KOPT-K1 (cell line): ENCODE results near the gene UBR7.
A peak's percentile ranks its signal among the peaks of the same experiment; 100 is the strongest.
"Not testable (repeated sequence)": the region's sequence is repeated elsewhere in the genome, so short reads cannot be mapped to it uniquely, and the experiment has no call there.

Source experiments
- H3K27ac ChIP-seq: fragments of 200-600 bp; sonication (generic); 2 replicates; pipeline ENCODE4 v1.5.1; 2016; ENCODE audit warnings: antibody characterized with exemption, mild to moderate bottlenecking, low read depth, low read length; ENCODE audit not compliant: poor library complexity, severe bottlenecking
- H3K36me3 ChIP-seq: fragments of 200-600 bp; sonication (generic); 2 replicates; pipeline ENCODE4 v1.5.1; 2017; ENCODE audit warnings: antibody characterized with exemption, mild to moderate bottlenecking, low read length, moderate library complexity; ENCODE audit not compliant: insufficient read depth
- H3K9me3 ChIP-seq: fragments of 200-600 bp; sonication (generic); 2 replicates; pipeline ENCODE4 v1.5.1; 2017; ENCODE audit warnings: antibody characterized with exemption, low read length, mild to moderate bottlenecking; ENCODE audit not compliant: insufficient read depth, poor library complexity, severe bottlenecking

UBR7 gene

GRCh38 chr14:93223565-93223964 is 16.5 kb downstream of the UBR7 start:
- Histone ChIP-seq H3K36me3 (peaks cover 95% of the 10 kb centered on the region), H3K27ac (no peak overlapping the region), H3K9me3 (no peaks in the 10 kb centered on the region)

DNA sequence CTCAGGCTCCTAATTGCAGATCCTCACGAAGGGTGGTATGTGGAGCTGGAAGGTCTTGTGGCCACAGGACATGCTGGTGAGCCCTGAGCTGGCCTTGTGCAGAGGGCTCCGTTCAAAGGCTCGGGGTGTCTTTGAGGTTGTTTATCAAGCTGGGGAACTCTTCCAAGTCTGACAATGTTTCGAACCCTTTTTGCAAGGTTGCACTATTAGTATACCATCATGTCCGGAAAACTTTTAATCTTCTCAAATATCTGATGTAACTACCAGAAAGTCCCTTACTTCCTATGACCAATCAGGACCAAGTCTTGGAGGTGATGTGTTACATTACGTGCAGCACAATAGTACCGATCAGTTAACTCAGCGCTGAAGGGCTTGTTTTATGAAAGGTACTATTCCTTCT is 21.5 kb downstream of the UBR7 start:
- Histone ChIP-seq H3K9me3 (no peaks in the 10 kb centered on the region), H3K36me3 (peaks cover 66% of the 10 kb centered on the region), H3K27ac (no peak overlapping the region)

GRCh38 chr14:93230539-93230938 is 23.5 kb downstream of the UBR7 start:
- peaks cover 46% of the 10 kb centered on the region for H3K36me3 ChIP-seq
- no peaks in the 10 kb centered on the region for H3K9me3 ChIP-seq
- no peak overlapping the region for H3K27ac ChIP-seq

DNA sequence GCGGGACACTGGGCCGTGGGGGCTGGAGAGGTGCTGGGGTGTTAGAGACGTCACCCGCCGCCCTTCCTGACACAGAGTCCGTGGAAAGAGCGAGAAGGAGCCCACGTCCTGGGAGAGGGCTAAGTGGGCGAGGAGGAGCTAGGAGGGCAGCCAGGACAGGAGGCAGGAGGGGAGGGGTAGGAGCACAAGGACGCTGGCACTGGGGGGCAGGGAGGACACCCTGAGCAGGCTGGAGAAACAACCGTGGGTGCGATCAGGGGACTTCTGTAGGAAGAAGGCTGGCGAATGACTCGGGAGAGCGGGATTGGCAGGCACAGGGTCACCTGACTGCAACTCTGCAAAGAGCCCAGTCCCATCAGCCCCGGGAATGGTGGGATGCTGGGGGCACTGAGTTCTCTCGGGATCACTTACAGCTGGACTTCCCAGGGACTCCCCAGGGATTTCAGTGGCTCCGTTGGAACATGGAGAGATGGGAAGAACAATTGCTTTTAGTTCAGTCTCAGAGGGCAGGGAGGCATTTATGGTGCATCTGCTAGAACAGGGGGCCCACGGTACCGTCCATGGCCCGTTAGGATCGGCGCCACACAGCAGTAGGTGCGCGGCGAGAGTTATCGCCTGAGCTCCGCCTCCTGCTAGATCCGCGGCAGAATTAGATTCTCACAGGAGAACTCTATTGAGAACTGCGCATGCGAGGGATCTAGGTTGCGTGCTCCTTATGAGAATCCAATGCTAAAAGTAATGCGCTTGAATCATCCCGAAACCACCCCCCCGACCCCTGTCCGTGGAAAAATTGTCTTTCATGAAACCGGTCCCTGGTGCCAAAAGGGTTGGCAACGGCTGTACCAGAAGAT is 24.3 kb downstream of the UBR7 start:
- Histone ChIP-seq H3K9me3 (no peaks in the 10 kb centered on the region), H3K36me3 (peaks cover 38% of the 10 kb centered on the region), H3K27ac (no peak overlapping the region)

GRCh38 chr14:93232159-93232558 is 25.1 kb downstream of the UBR7 start:
- Histone ChIP-seq H3K27ac (no peak overlapping the region), H3K36me3 (peaks cover 30% of the 10 kb centered on the region), H3K9me3 (no peaks in the 10 kb centered on the region)

- not testable (repeated sequence) for H3K9me3 ChIP-seq, H3K27ac ChIP-seq
- H3K36me3 ChIP-seq = peaks cover 21% of the 10 kb centered on the region
Measured at GRCh38 chr14:93233078-93233477, 26.0 kb downstream of the UBR7 start.

DNA sequence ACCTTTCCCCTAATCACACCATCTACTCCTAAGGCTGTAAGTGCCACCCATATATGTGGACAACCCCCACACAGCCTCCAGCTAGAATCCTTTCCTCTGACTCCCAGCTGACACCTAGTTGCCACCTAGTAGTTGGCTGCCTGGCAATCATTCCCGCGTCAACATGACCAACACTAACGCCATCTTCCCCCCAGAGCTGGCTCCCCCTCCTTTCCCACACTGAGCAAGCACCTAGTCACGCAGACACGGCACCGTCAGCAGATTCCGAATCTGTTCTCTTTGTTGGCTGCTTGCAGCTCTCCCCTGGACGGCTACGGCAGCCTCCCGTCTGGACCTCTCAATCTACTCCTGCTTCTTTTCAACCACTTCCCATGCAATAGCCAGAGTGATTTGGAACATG is 27.7 kb downstream of the UBR7 start:
- H3K9me3 ChIP-seq = no peaks in the 10 kb centered on the region
- H3K27ac ChIP-seq = no peak overlapping the region
- H3K36me3 ChIP-seq = peaks cover 8% of the 10 kb centered on the region; the same call in 1 of the 2 replicates

GRCh38 chr14:93239869-93240677 is 33.0 kb downstream of the UBR7 start:
- Histone ChIP-seq H3K36me3 (peaks cover 33% of the 10 kb centered on the region), H3K9me3 (no peaks in the 10 kb centered on the region), H3K27ac (no peak overlapping the region)

DNA sequence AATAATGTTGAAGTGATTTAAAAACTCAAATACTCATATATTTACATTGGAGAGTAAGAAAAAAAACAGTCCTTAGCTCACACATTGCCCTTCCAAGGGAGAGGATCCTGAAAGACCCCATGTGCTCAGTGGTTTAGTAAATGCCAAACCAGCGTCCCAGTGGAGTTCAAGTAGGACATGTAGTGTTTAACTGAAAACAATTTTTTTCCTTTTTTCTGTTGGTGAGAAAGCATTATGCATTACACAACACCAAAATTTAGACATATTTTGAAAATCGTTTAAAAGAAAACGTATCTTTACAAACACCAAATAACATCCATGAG is 33.6 kb downstream of the UBR7 start:
- no peak overlapping the region for H3K27ac ChIP-seq
- no peaks in the 10 kb centered on the region for H3K9me3 ChIP-seq
- H3K36me3 ChIP-seq = peaks cover 38% of the 10 kb centered on the region

GRCh38 chr14:93245764-93246420 is 38.8 kb downstream of the UBR7 start:
- H3K27ac ChIP-seq = no peak overlapping the region
- H3K36me3 ChIP-seq = peaks cover 41% of the 10 kb centered on the region
- H3K9me3 ChIP-seq = no peaks in the 10 kb centered on the region

- no peak overlapping the region for H3K27ac ChIP-seq
- H3K9me3 ChIP-seq = no peaks in the 10 kb centered on the region
- peaks cover 39% of the 10 kb centered on the region for H3K36me3 ChIP-seq
Measured at GRCh38 chr14:93246534-93246933, 39.5 kb downstream of the UBR7 start.

DNA sequence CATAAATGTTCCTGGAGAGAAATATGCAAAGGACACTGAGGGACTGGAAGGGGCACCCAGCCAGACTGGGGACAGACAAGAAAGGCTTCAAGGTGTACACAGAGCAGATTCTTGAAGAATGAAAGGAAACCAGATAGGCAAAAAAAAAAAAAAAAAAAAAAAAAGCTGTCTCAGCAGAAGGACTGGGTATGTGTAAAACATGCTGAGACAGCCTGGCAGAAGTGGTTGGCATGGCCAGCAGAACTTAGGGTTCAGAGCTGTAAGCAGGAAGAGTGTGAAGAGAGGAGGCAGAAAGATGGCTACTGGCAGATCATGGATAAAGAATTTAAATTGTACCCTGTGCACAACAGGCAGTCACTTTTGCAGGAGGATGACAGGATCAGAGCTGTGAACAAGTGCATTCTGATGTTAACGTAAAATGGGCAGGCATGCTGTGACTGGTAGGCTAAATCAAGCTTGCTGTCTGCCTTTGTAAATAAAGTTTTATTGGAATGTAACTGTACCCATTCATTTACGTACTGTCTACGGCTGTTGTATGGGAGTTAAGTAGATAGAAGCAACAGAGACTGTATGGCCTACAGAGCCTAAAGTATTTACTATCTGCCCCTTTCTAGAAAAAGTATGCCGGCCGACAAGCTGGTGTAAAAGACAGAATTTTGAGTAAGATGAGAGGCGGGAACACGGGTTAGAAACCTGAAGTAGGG is 42.2 kb downstream of the UBR7 start:
- peaks cover 25% of the 10 kb centered on the region for H3K36me3 ChIP-seq
- H3K27ac ChIP-seq = no peak overlapping the region
- no peaks in the 10 kb centered on the region for H3K9me3 ChIP-seq

DNA sequence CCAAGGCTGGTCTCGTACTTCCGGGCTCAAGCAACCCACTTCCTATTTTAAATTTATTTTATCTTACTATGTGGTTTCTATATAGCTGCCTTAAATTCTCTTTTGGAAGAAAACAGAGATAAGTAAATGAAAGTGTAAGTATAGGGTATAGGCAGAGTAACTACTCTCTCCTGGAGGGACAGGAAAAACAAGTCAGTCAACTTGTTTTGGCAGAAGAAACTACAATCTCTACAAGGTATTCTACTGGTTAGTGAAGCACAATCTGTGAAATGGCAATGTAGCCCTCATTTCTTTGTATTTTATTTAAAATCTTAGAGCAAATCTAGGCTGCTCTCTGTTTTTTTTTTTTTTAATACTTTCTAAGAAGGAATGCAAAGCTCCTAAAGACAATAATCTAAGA is 55.4 kb downstream of the UBR7 start:
- Histone ChIP-seq H3K9me3 (no peaks in the 10 kb centered on the region), H3K27ac (peak overlapping the region; percentile 1), H3K36me3 (peaks cover 6% of the 10 kb centered on the region; the same call in 1 of the 2 replicates)

DNA sequence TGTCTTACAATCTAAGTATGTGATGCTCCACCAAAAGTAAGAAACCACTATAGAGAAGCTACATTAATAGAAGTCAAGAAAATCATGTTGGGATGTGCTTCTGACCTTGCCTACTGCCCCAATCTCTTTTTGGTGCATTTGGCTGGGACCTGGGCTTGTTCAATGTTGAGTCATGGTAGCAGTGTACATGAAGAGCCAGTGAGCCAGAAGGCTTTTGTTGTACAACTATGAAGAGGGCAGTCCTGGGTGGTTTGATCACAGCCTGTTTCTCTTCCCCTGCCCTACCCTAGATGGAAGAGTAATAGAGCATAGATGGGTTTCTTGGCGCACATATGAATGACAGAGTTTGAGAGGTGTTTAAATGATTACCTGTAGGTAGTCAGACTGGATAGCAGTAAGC is 56.4 kb downstream of the UBR7 start:
- Histone ChIP-seq H3K9me3 (no peaks in the 10 kb centered on the region), H3K36me3 (peaks cover 6% of the 10 kb centered on the region; the same call in 1 of the 2 replicates)

GRCh38 chr14:93266127-93266526 is 59.1 kb downstream of the UBR7 start:
- Histone ChIP-seq H3K36me3 (peaks cover 6% of the 10 kb centered on the region; the same call in 1 of the 2 replicates), H3K27ac (no peak overlapping the region), H3K9me3 (no peaks in the 10 kb centered on the region)

More for the DNA sequence above, 56.4 kb downstream of the UBR7 start:
- H3K27ac ChIP-seq = no peak overlapping the region
